Mucosa of stomach (tissue), 1 donor: ENCODE measurements around the gene HERC6.
A peak's percentile ranks its signal among the peaks of the same experiment; 100 is the strongest.

Source experiments
- H3K27me3 ChIP-seq: one replicate; pipeline ENCODE4 v1.7.0; 2013; ENCODE audit warnings: mild to moderate bottlenecking, low read length; ENCODE audit not compliant: control insufficient read depth, insufficient read depth
- H3K36me3 ChIP-seq: one replicate; pipeline ENCODE4 v1.7.0; 2013; ENCODE audit warnings: low read length; ENCODE audit not compliant: control insufficient read depth, insufficient read depth
- H3K4me1 ChIP-seq: one replicate; pipeline ENCODE4 v1.7.0; 2013; ENCODE audit warnings: mild to moderate bottlenecking, low read length; ENCODE audit not compliant: control insufficient read depth, insufficient read depth
- H3K4me3 ChIP-seq: one replicate; pipeline ENCODE4 v1.7.0; 2013; ENCODE audit warnings: low read length
- H3K9ac ChIP-seq: one replicate; pipeline ENCODE4 v1.7.0; 2013; ENCODE audit warnings: mild to moderate bottlenecking, low read length, moderate library complexity
- H3K9me3 ChIP-seq: one replicate; pipeline ENCODE4 v1.7.0; 2013; ENCODE audit warnings: mild to moderate bottlenecking, low read length, moderate library complexity; ENCODE audit not compliant: control insufficient read depth
- donor health status: Pancreatic carcinoma.

HERC6 gene

GRCh38 chr4:88451205-88451604, 72.6 kb downstream of the HERC6 start:
- no peak overlapping the region for H3K9ac ChIP-seq

GRCh38 chr4:88452912-88453311, 74.3 kb downstream of the HERC6 start:
- Histone ChIP-seq H3K27me3 (peaks cover 9% of the 10 kb centered on the region), H3K9me3 (no peaks in the 10 kb centered on the region), H3K4me1 (no peaks in the 10 kb centered on the region), H3K4me3 (no peak overlapping the region), H3K36me3 (no peaks in the 10 kb centered on the region), H3K9ac (no peak overlapping the region)

More at GRCh38 chr4:88451205-88451604, 72.6 kb downstream of the HERC6 start:
- Histone ChIP-seq H3K9me3 (no peaks in the 10 kb centered on the region), H3K27me3 (no peaks in the 10 kb centered on the region), H3K4me1 (no peaks in the 10 kb centered on the region), H3K36me3 (no peaks in the 10 kb centered on the region), H3K4me3 (no peak overlapping the region)

GRCh38 chr4:88456670-88457306, 78.1 kb downstream of the HERC6 start, which contains the start of gene HERC5:
Gene HERC5, plus strand, starts transcription at chr4:88457119. Its CDS starts 151 bp downstream, at chr4:88457270.
- no peaks in the 10 kb centered on the region for H3K36me3 ChIP-seq
- peaks cover 18% of the 10 kb centered on the region for H3K27me3 ChIP-seq
- peak within 1 kb of the TSS; percentile 43 for H3K9ac ChIP-seq
- H3K9me3 ChIP-seq: no peaks in the 10 kb centered on the region
- peak within 1 kb of the TSS; percentile 71 for H3K4me3 ChIP-seq
- no peaks in the 10 kb centered on the region for H3K4me1 ChIP-seq

- Histone ChIP-seq H3K9me3 (no peaks in the 10 kb centered on the region), H3K4me3 (peak overlapping the region; percentile 71), H3K27me3 (peaks cover 18% of the 10 kb centered on the region), H3K36me3 (no peaks in the 10 kb centered on the region), H3K4me1 (no peaks in the 10 kb centered on the region), H3K9ac (peak overlapping the region; percentile 43)
These were observed 78.9 kb downstream of the HERC6 start for GRCh38 chr4:88457307-88458103.

DNA sequence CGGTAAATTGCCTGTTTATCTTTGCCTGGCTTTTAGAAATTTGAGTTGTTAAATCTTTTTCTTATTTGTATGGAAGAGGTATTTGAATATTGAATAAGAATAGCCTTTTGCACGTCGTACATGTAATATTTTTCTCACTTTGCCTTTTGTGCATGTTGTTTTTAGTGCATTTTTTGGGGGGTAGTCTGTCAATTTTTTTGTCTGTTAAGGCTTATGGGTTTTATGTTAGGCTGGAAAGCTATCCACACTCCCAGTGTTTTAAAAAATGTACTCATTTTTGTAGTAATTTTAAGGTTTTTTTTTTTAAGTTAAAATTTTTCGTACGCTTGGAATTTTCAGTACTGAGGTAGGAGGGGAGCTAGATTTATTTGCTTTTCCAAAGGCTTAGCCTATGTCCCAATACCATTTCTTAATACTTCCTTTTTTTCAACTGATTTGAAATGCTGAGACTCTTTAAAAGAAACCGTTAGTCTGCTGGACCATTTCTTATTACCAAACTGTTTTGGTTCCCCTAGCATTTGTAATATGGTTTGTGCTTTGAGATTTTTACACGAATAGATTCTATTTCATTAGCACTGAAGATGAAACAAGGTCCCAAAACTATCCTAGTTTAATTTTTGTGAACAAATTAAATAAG, 79.6 kb downstream of the HERC6 start:
- no peaks in the 10 kb centered on the region for H3K9me3 ChIP-seq
- no peak overlapping the region for H3K9ac ChIP-seq
- no peaks in the 10 kb centered on the region for H3K36me3 ChIP-seq
- no peak overlapping the region for H3K4me3 ChIP-seq
- H3K27me3 ChIP-seq: peaks cover 18% of the 10 kb centered on the region
- H3K4me1 ChIP-seq: no peaks in the 10 kb centered on the region

DNA sequence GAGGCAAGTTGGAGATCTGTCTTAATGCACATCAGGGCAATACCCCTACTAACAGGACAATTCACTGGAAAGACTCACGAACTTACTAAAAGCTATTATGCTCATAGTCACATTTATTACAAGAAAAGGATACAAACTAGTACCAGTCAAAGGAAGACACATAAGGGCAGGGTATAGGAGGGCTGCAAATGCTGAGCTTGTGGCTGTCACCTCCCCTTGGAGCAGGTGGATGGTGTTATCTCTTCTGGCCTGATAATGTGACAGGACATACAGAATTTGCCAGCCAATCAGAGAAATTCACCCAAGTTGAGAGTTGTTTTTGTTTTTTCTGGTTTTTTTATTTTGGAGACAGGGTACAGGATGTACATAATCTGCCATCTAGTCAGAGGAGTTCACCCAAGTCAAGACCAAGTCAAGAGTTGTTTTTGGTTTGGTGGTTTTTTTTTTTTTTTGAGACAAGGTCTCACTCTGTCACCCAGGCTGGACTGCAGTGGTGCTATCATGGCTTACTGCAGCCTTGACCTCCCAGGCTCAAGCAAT, 87.1 kb downstream of the HERC6 start:
- no peaks in the 10 kb centered on the region for H3K4me1 ChIP-seq
- H3K36me3 ChIP-seq: no peaks in the 10 kb centered on the region
- H3K4me3 ChIP-seq: no peak overlapping the region
- no peaks in the 10 kb centered on the region for H3K27me3 ChIP-seq
- H3K9me3 ChIP-seq: no peaks in the 10 kb centered on the region
- no peak overlapping the region for H3K9ac ChIP-seq

DNA sequence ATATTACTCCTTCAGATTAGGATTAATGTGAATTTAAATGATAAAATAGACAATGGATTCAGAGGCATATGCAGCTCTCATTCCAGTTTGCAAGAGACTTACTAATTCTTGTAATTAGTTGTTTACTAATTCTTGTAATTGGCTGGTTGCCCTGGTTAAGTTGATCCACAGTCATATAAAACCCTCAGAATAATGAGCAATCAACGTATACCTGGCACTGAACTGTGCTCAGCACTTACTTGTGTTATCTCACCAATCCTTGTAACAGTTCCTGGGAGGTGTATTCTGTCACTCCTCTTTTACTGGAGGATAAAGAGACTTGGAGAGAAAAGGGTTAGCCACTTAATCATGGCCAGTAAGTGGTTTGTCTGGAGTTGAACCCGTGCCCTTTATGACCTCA, 88.7 kb downstream of the HERC6 start:
- Histone ChIP-seq H3K4me3 (no peak overlapping the region), H3K9ac (no peak overlapping the region), H3K4me1 (no peaks in the 10 kb centered on the region), H3K9me3 (no peaks in the 10 kb centered on the region), H3K36me3 (no peaks in the 10 kb centered on the region), H3K27me3 (no peaks in the 10 kb centered on the region)

- H3K4me3 ChIP-seq: no peak overlapping the region
- H3K4me1 ChIP-seq: no peaks in the 10 kb centered on the region
- no peak overlapping the region for H3K9ac ChIP-seq
- no peaks in the 10 kb centered on the region for H3K9me3 ChIP-seq
- no peaks in the 10 kb centered on the region for H3K36me3 ChIP-seq
- H3K27me3 ChIP-seq: no peaks in the 10 kb centered on the region
These were observed 98.7 kb downstream of the HERC6 start for GRCh38 chr4:88477229-88477860.

GRCh38 chr4:88478247-88478646, 99.6 kb downstream of the HERC6 start:
- H3K36me3 ChIP-seq: no peaks in the 10 kb centered on the region
- H3K9me3 ChIP-seq: no peaks in the 10 kb centered on the region
- no peak overlapping the region for H3K9ac ChIP-seq
- no peaks in the 10 kb centered on the region for H3K27me3 ChIP-seq
- no peak overlapping the region for H3K4me3 ChIP-seq
- no peaks in the 10 kb centered on the region for H3K4me1 ChIP-seq

DNA sequence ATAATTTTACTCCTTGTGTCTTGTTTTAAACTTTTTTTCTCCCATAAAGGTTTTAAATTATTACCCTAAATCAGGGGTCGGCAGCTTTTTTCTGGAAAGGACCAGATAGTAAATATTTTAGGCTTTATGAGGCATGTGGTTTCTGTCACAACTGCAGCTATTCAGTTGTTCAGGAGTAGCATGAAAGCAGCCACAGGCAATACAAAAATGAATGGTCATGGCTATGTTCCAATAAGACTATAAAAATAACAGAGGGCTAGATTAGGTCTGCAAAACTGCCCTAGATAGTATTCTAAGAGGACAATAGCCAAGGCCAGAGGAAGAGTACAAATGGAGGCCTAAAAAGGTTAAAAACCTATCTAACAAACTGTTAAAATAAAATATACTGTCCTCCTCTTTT, 102.9 kb downstream of the HERC6 start:
- H3K9ac ChIP-seq: no peak overlapping the region
- no peaks in the 10 kb centered on the region for H3K4me1 ChIP-seq
- no peaks in the 10 kb centered on the region for H3K27me3 ChIP-seq
- no peaks in the 10 kb centered on the region for H3K36me3 ChIP-seq
- H3K4me3 ChIP-seq: no peak overlapping the region
- H3K9me3 ChIP-seq: no peaks in the 10 kb centered on the region

DNA sequence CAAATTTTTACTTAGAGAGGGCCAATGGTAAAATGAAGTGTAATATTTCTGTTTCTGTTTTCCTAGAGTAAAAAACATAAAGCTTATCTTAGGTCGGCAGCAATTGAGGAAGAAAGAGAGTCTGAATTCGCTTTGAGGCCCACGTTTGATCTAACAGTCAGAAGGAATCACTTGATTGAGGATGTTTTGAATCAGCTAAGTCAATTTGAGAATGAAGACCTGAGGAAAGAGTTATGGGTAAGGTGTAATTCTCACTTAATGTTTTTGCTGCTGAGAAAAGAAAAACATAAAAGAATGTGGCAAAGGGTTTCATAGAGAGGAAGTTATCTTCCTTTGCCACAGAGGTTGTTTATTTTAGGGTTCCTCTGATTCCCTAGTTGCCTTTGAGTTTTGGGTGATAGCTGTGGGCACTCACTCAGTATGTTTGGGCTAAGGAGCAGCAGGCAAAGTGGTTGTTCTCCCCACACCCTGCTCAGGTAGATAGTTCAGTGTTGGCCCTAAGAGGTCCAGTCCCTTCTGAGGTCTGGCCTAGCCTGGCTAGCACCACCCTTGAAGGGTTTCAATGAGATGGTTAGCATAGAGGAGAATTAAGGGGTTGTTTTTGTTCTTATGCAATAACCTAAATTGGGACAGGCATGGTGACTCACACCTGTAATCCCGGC, 110.6 kb downstream of the HERC6 start:
- Histone ChIP-seq H3K36me3 (no peaks in the 10 kb centered on the region), H3K9ac (no peak overlapping the region), H3K4me1 (no peaks in the 10 kb centered on the region), H3K4me3 (no peak overlapping the region), H3K9me3 (no peaks in the 10 kb centered on the region), H3K27me3 (no peaks in the 10 kb centered on the region)
